Prostate gland (tissue), 2 donors: ENCODE data around the gene TTYH3. TPM values are rescaled to one million over a fixed set of nuclear protein-coding genes. Genes with fewer than 3 reads are reported as not detected.

Experiments
- DNase-seq: peaks from one replicate; pipeline ENCODE4 v3.0.0-alpha.2; 2019; ENCODE audit warnings: low spot score
- H3K27ac ChIP-seq, 2 donors: fragments of 200-600 bp; sonication (generic); 2 replicates each; pipeline ENCODE4 v1.5.1; 2017 to 2019
- H3K27me3 ChIP-seq: fragments of 200-600 bp; sonication (generic); replicated peaks from 2 replicates; pipeline ENCODE4 v1.5.1; 2019; ENCODE audit not compliant: insufficient read depth
- H3K36me3 ChIP-seq, 2 donors: fragments of 200-600 bp; sonication (generic); 1 replicate in 1 of 2; 2 replicates in 1 of 2; pipeline versions ENCODE4 v1.5.1 to v1.8.1; 2017 to 2019
- H3K4me1 ChIP-seq: fragments of 200-600 bp; sonication (generic); replicated peaks from 2 replicates; pipeline ENCODE4 v1.5.1; 2019
- H3K4me3 ChIP-seq, 2 donors: fragments of 200-600 bp; sonication (generic); 2 replicates each; pipeline ENCODE4 v1.5.1; 2017 to 2019
- H3K9me3 ChIP-seq: fragments of 200-600 bp; sonication (generic); 2 replicates; pipeline ENCODE4 v1.5.1; 2017
- CTCF ChIP-seq, 4 experiments: fragments of 200-600 bp in 2 of 4; fragments of 450-650 bp in 2 of 4; sonication (generic) in 2 of 4; IDR thresholded peaks; 1 replicate in 3 of 4; 2 replicates in 1 of 4; pipeline ENCODE4 v1.5.1; 2016 to 2019; ENCODE audit warnings: antibody characterized with exemption in 4 of 4, mild to moderate bottlenecking in 2 of 4, moderate library complexity in 2 of 4
- POLR2A ChIP-seq: fragments of 450-650 bp; IDR thresholded peaks from one replicate; pipeline ENCODE4 v1.6.1; 2016; ENCODE audit warnings: antibody characterized with exemption, mild to moderate bottlenecking
- POLR2AphosphoS5 ChIP-seq: sonication (generic); formaldehyde crosslinking; IDR thresholded peaks from one replicate; pipeline ENCODE4 v1.6.1; 2017; ENCODE audit warnings: antibody characterized with exemption
- WGBS: methylation state at CpG from one replicate; pipeline ENCODE4 v1.1.5; 2018; 5-methylcytosine and 5-hydroxymethylcytosine counted together
- intact Hi-C: fragments of 100-400 bp; cut with DNase I; formaldehyde crosslinking; loops from one replicate; pipeline ENCODE4 v1.14.2; 2022
- total RNA-seq, 2 donors: library from RNA; depleted of rRNA; stranded (reverse); fragments of >200 nt; gene quantifications; one replicate each; pipeline ENCODE4 v1.1.0, GENCODE V29; 2016

The TTYH3 gene
- total RNA-seq, 2 donors from 2014 or later = 30.1 to 76.2 TPM

- no peak for TF ChIP-seq CTCF (IDR thresholded peaks at IDR 0.05)
- no peak for TF ChIP-seq POLR2A
- TF ChIP-seq POLR2AphosphoS5 = no peak
- Histone ChIP-seq H3K9me3 (no peaks in the 10 kb centered on the region), H3K36me3 (peaks cover 9 to 17% of the 10 kb centered on the region in 2 donors), H3K27me3 (no peaks in the 10 kb centered on the region), H3K4me1 (no peaks in the 10 kb centered on the region), H3K4me3 (no peak overlapping the region), H3K27ac (no peak overlapping the region)
- 72% methylated on average over 13 of the region's 13 CpGs for WGBS
- intact Hi-C loops = no loop called here
- no peak for DNase-seq
These were observed 34.5 kb upstream of the TTYH3 start for GRCh38 chr7:2597273-2597640.

- intact Hi-C loops = no loop called here
- Histone ChIP-seq H3K4me1 (no peaks in the 10 kb centered on the region), H3K27me3 (no peaks in the 10 kb centered on the region), H3K36me3 (peaks cover 9 to 12% of the 10 kb centered on the region in 2 donors), H3K27ac (peak overlapping the region in 1 of 2 donors; percentile 17), H3K9me3 (no peaks in the 10 kb centered on the region), H3K4me3 (no peak overlapping the region)
- 69% methylated on average over 29 of the region's 29 CpGs for WGBS
- TF ChIP-seq POLR2AphosphoS5 = no peak
- no peak for TF ChIP-seq POLR2A
- no peak for TF ChIP-seq CTCF (IDR thresholded peaks at IDR 0.05)
- DNase-seq = no peak
These were observed 33.5 kb upstream of the TTYH3 start for GRCh38 chr7:2598154-2598823.

GRCh38 chr7:2601065-2601464 lies 30.7 kb upstream of the TTYH3 start:
- no peaks in the 10 kb centered on the region for H3K4me1 ChIP-seq
- H3K27me3 ChIP-seq = no peaks in the 10 kb centered on the region
- H3K4me3 ChIP-seq = no peak overlapping the region
- no peaks in the 10 kb centered on the region for H3K9me3 ChIP-seq
- 65% methylated on average over 9 of the region's 9 CpGs for WGBS
- peak overlapping the region in 1 of 2 donors; percentile 43 for H3K27ac ChIP-seq
- DNase-seq = no peak
- no peak for TF ChIP-seq POLR2AphosphoS5
- no peak for TF ChIP-seq CTCF (IDR thresholded peaks at IDR 0.05)
- no peak for TF ChIP-seq POLR2A
- H3K36me3 ChIP-seq = peaks cover 0 to 9% of the 10 kb centered on the region in 2 donors
- intact Hi-C loops = no loop called here

GRCh38 chr7:2601907-2602306 lies 29.9 kb upstream of the TTYH3 start:
- WGBS = 91% methylated on average over 11 of the region's 11 CpGs

More at GRCh38 chr7:2601907-2602306, 29.9 kb upstream of the TTYH3 start:
- H3K9me3 ChIP-seq = no peaks in the 10 kb centered on the region
- no peaks in the 10 kb centered on the region for H3K4me1 ChIP-seq
- DNase-seq = no peak
- peaks cover 0 to 9% of the 10 kb centered on the region in 2 donors for H3K36me3 ChIP-seq
- H3K27ac ChIP-seq = no peak overlapping the region
- H3K27me3 ChIP-seq = no peaks in the 10 kb centered on the region
- TF ChIP-seq POLR2AphosphoS5 (no peak), POLR2A (no peak), CTCF (IDR thresholded peaks at IDR 0.05) (no peak)
- no peak overlapping the region for H3K4me3 ChIP-seq
- intact Hi-C loops = no loop called here
